T1000 (cell line): ENCODE measurements around the gene CEP85.
A peak's percentile ranks its signal among the peaks of the same experiment; 100 is the strongest.

Source experiments
- DNase-seq: peaks from one replicate; lab custom pipeline; 2025; ENCODE audit warnings: mixed read lengths; lab: John Stamatoyannopoulos, UW

Gene CEP85

GRCh38 chr1:26278724-26279455 lies 44.9 kb downstream of the CEP85 start:
- no peak for DNase-seq

- DNase-seq, result peak; percentile 56
These were observed 45.7 kb downstream of the CEP85 start, which contains the start of gene SH3BGRL3 for GRCh38 chr1:26279456-26280332. SH3BGRL3 (plus strand) TSS chr1:26280086; CDS start chr1:26280156, 70 bp downstream.

- DNase-seq, result peak; percentile 33
These were observed 46.5 kb downstream of the CEP85 start for GRCh38 chr1:26280333-26281042.

GRCh38 chr1:26281091-26281958 lies 47.3 kb downstream of the CEP85 start:
- DNase-seq, result no peak

GRCh38 chr1:26281971-26282370 lies 48.0 kb downstream of the CEP85 start:
- DNase-seq, result no peak

GRCh38 chr1:26282401-26282918 lies 48.5 kb downstream of the CEP85 start:
- no peak for DNase-seq

- DNase-seq, result no peak
These were observed 49.4 kb downstream of the CEP85 start for GRCh38 chr1:26283279-26283853.

GRCh38 chr1:26283871-26284596 lies 50.0 kb downstream of the CEP85 start:
- DNase-seq, result no peak

- peak; percentile 77 for DNase-seq
These were observed 50.8 kb downstream of the CEP85 start for GRCh38 chr1:26284597-26285347.

- no peak for DNase-seq
These were observed 51.5 kb downstream of the CEP85 start for GRCh38 chr1:26285366-26286063.

- DNase-seq, result no peak
These were observed 52.0 kb downstream of the CEP85 start for GRCh38 chr1:26286064-26286416.

GRCh38 chr1:26287033-26287711 lies 53.2 kb downstream of the CEP85 start:
- no peak for DNase-seq

- DNase-seq, result no peak
These were observed 53.8 kb downstream of the CEP85 start for GRCh38 chr1:26287811-26288210.

- DNase-seq, result no peak
These were observed 54.4 kb downstream of the CEP85 start for GRCh38 chr1:26288311-26288941.

GRCh38 chr1:26289158-26290059 lies 55.4 kb downstream of the CEP85 start:
- no peak for DNase-seq

GRCh38 chr1:26290122-26290881 lies 56.3 kb downstream of the CEP85 start:
- no peak for DNase-seq
